ENCODE measurements around the gene HS2ST1.
"Not testable (repeated sequence)": the region's sequence is repeated elsewhere in the genome, so short reads cannot be mapped to it uniquely, and the experiment has no call there.

Gene HS2ST1

GRCh38 chr1:87061742-87062156, 147.3 kb downstream of the HS2ST1 start:
- no peak for DNase-seq (ENCODE audit: low read depth in 4 of 4, low spot score in 1 of 4)

- no peak for DNase-seq (ENCODE audit: low read depth in 4 of 4, low spot score in 1 of 4)
These were observed 148.3 kb downstream of the HS2ST1 start for GRCh38 chr1:87062687-87063086.

GRCh38 chr1:87064309-87064708, 149.9 kb downstream of the HS2ST1 start:
- DNase-seq (ENCODE audit: low read depth in 4 of 4, low spot score in 1 of 4), result no peak

GRCh38 chr1:87064986-87065385, 150.6 kb downstream of the HS2ST1 start:
- no peak for DNase-seq (ENCODE audit: low read depth in 4 of 4, low spot score in 1 of 4)

GRCh38 chr1:87066708-87067107, 152.3 kb downstream of the HS2ST1 start:
- DNase-seq (ENCODE audit: low read depth in 4 of 4, low spot score in 1 of 4), result not testable (repeated sequence)

GRCh38 chr1:87072411-87072810, 158.0 kb downstream of the HS2ST1 start:
- no peak for DNase-seq (ENCODE audit: low read depth in 4 of 4, low spot score in 1 of 4)

GRCh38 chr1:87072904-87073303, 158.5 kb downstream of the HS2ST1 start:
- DNase-seq (ENCODE audit: low read depth in 4 of 4, low spot score in 1 of 4), result no peak

- DNase-seq (ENCODE audit: low read depth in 4 of 4, low spot score in 1 of 4), result no peak
These were observed 159.8 kb downstream of the HS2ST1 start for GRCh38 chr1:87074001-87074795.

GRCh38 chr1:87077959-87078639, 163.7 kb downstream of the HS2ST1 start:
- DNase-seq (ENCODE audit: low read depth in 4 of 4, low spot score in 1 of 4), result no peak

GRCh38 chr1:87084244-87084836, 169.9 kb downstream of the HS2ST1 start:
- no peak for DNase-seq (ENCODE audit: low read depth in 4 of 4, low spot score in 1 of 4)

- DNase-seq (ENCODE audit: low read depth in 4 of 4, low spot score in 1 of 4), result no peak
These were observed 171.7 kb downstream of the HS2ST1 start for GRCh38 chr1:87086120-87086519.

GRCh38 chr1:87089070-87089736, 174.8 kb downstream of the HS2ST1 start:
- no peak for DNase-seq (ENCODE audit: low read depth in 4 of 4, low spot score in 1 of 4)

- DNase-seq (ENCODE audit: low read depth in 4 of 4, low spot score in 1 of 4), result no peak
These were observed 175.4 kb downstream of the HS2ST1 start for GRCh38 chr1:87089823-87090222.

GRCh38 chr1:87091425-87091824, 177.0 kb downstream of the HS2ST1 start:
- DNase-seq (ENCODE audit: low read depth in 4 of 4, low spot score in 1 of 4), result no peak

- DNase-seq (ENCODE audit: low read depth in 4 of 4, low spot score in 1 of 4), result no peak
These were observed 178.4 kb downstream of the HS2ST1 start for GRCh38 chr1:87092846-87093245.

GRCh38 chr1:87093286-87093685, 178.9 kb downstream of the HS2ST1 start:
- DNase-seq (ENCODE audit: low read depth in 4 of 4, low spot score in 1 of 4), result no peak

GRCh38 chr1:87094238-87094637, 179.8 kb downstream of the HS2ST1 start:
- DNase-seq (ENCODE audit: low read depth in 4 of 4, low spot score in 1 of 4), result no peak

GRCh38 chr1:87100271-87100670, 185.8 kb downstream of the HS2ST1 start:
- DNase-seq (ENCODE audit: low read depth in 4 of 4, low spot score in 1 of 4), result no peak

GRCh38 chr1:87103074-87103473, 188.6 kb downstream of the HS2ST1 start:
- no peak for DNase-seq (ENCODE audit: low read depth in 4 of 4, low spot score in 1 of 4)

GRCh38 chr1:87104140-87104539, 189.7 kb downstream of the HS2ST1 start:
- DNase-seq (ENCODE audit: low read depth in 4 of 4, low spot score in 1 of 4), result no peak

GRCh38 chr1:87104945-87105344, 190.5 kb downstream of the HS2ST1 start:
- DNase-seq (ENCODE audit: low read depth in 4 of 4, low spot score in 1 of 4), result no peak

GRCh38 chr1:87106144-87106543, 191.7 kb downstream of the HS2ST1 start:
- DNase-seq (ENCODE audit: low read depth in 4 of 4, low spot score in 1 of 4), result no peak

Measured in stimulated activated CD4-positive, alpha-beta T cell treated with anti-CD3 and anti-CD28 coated beads, Interleukin-1b, Interleukin-23, amount 100 ng/mL, for 24 hours (primary cell).